ENCODE measurements around the gene CYP19A1. TPM values are rescaled to one million over a fixed set of nuclear protein-coding genes. Genes with fewer than 3 reads are reported as not detected.

The CYP19A1 gene
- total RNA-seq, 4 donors from 2014 or later, result not detected

GRCh38 chr15:51335087-51335486 is 3.3 kb downstream of the CYP19A1 start:
- TF ChIP-seq CTCF (IDR thresholded peaks at IDR 0.05) (no peak), POLR2A (IDR thresholded peaks at IDR 0.05) (no peak)
- Histone ChIP-seq H3K4me1 (no peaks in the 10 kb centered on the region), H3K4me3 (no peak overlapping the region), H3K36me3 (no peaks in the 10 kb centered on the region), H3K9me3 (no peaks in the 10 kb centered on the region), H3K27me3 (no peaks in the 10 kb centered on the region), H3K27ac (no peak overlapping the region)
- intact Hi-C loops (cut with DNase I; ENCODE audit: low total_unique reads), result no loop called here
- no peak for DNase-seq

GRCh38 chr15:51334011-51334451 is 4.4 kb downstream of the CYP19A1 start:
- H3K27me3 ChIP-seq, result no peaks in the 10 kb centered on the region
- TF ChIP-seq POLR2A (IDR thresholded peaks at IDR 0.05) (no peak), CTCF (IDR thresholded peaks at IDR 0.05) (no peak)
- no peaks in the 10 kb centered on the region for H3K4me1 ChIP-seq
- intact Hi-C loops (cut with DNase I; ENCODE audit: low total_unique reads), result no loop called here
- no peaks in the 10 kb centered on the region for H3K36me3 ChIP-seq
- no peaks in the 10 kb centered on the region for H3K9me3 ChIP-seq
- DNase-seq, result no peak
- no peak overlapping the region for H3K27ac ChIP-seq
- no peak overlapping the region for H3K4me3 ChIP-seq

GRCh38 chr15:51333571-51333970 is 4.8 kb downstream of the CYP19A1 start:
- Histone ChIP-seq H3K4me1 (no peaks in the 10 kb centered on the region), H3K36me3 (no peaks in the 10 kb centered on the region), H3K27me3 (no peaks in the 10 kb centered on the region), H3K9me3 (no peaks in the 10 kb centered on the region), H3K4me3 (no peak overlapping the region), H3K27ac (no peak overlapping the region)
- no peak for DNase-seq
- intact Hi-C loops (cut with DNase I; ENCODE audit: low total_unique reads), result no loop called here
- TF ChIP-seq POLR2A (IDR thresholded peaks at IDR 0.05) (no peak), CTCF (IDR thresholded peaks at IDR 0.05) (no peak)

- no peaks in the 10 kb centered on the region for H3K9me3 ChIP-seq
- no peak overlapping the region for H3K4me3 ChIP-seq
- no peak overlapping the region for H3K27ac ChIP-seq
- no peaks in the 10 kb centered on the region for H3K36me3 ChIP-seq
- DNase-seq, result no peak
- intact Hi-C loops (cut with DNase I; ENCODE audit: low total_unique reads), result no loop called here
- no peaks in the 10 kb centered on the region for H3K4me1 ChIP-seq
- TF ChIP-seq POLR2A (IDR thresholded peaks at IDR 0.05) (no peak), CTCF (IDR thresholded peaks at IDR 0.05) (no peak)
- H3K27me3 ChIP-seq, result no peaks in the 10 kb centered on the region
These were observed 5.9 kb downstream of the CYP19A1 start for GRCh38 chr15:51332206-51333147.

- TF ChIP-seq POLR2A (IDR thresholded peaks at IDR 0.05) (no peak), CTCF (IDR thresholded peaks at IDR 0.05) (no peak)
- no peak for DNase-seq
- no peaks in the 10 kb centered on the region for H3K36me3 ChIP-seq
- no peaks in the 10 kb centered on the region for H3K4me1 ChIP-seq
- H3K4me3 ChIP-seq, result no peak overlapping the region
- no peaks in the 10 kb centered on the region for H3K9me3 ChIP-seq
- no peak overlapping the region for H3K27ac ChIP-seq
- no peaks in the 10 kb centered on the region for H3K27me3 ChIP-seq
- intact Hi-C loops (cut with DNase I; ENCODE audit: low total_unique reads), result no loop called here
These were observed 7.3 kb downstream of the CYP19A1 start for GRCh38 chr15:51331141-51331540.
